Body of pancreas (tissue), 4 donors: Measurements from ENCODE around the gene RAD51D. TPM values are rescaled to one million over a fixed set of nuclear protein-coding genes. Genes with fewer than 3 reads are reported as not detected.

ENCODE experiments used
- ATAC-seq: fragments of 150-250 bp; one replicate; pipeline ENCODE4 v1.9.1; 2016
- DNase-seq, 4 donors: peaks; one replicate each; pipeline ENCODE4 v3.0.0-alpha.2; 2019
- H3K27ac ChIP-seq, 4 donors: fragments of 200-600 bp; sonication (generic); 1 replicate in 3 of 4; 2 replicates in 1 of 4; pipeline versions ENCODE4 v1.5.1 to v1.6.1; 2016 to 2019; ENCODE audit warnings: mild to moderate bottlenecking in 1 of 4, mixed read lengths in 1 of 4, moderate library complexity in 1 of 4
- H3K27me3 ChIP-seq, 2 donors: fragments of 200-600 bp; sonication (generic); one replicate each; pipeline ENCODE4 v1.6.0; 2016; ENCODE audit warnings: mild to moderate bottlenecking in 1 of 2
- H3K36me3 ChIP-seq, 2 donors: fragments of 200-600 bp; sonication (generic); replicated peaks in 1 of 2; 2 replicates each; pipeline ENCODE4 v1.5.1; 2016; ENCODE audit warnings: low read depth in 2 of 2; ENCODE audit not compliant: insufficient read depth in 1 of 2
- H3K4me1 ChIP-seq: fragments of 200-600 bp; sonication (generic); one replicate; pipeline ENCODE4 v1.6.0; 2016
- H3K4me3 ChIP-seq, 2 donors: fragments of 200-600 bp; sonication (generic); 1 replicate in 1 of 2; 2 replicates in 1 of 2; pipeline ENCODE4 v1.5.1; 2016 to 2019
- H3K9me3 ChIP-seq, 3 donors: fragments of 200-600 bp; sonication (generic); 1 replicate in 2 of 3; 2 replicates in 1 of 3; pipeline ENCODE4 v1.5.1; 2016
- CTCF ChIP-seq, 7 experiments: fragments of 450-650 bp in 4 of 7; fragments of 200-600 bp in 3 of 7; sonication (generic) in 3 of 7; IDR thresholded peaks; one replicate each; pipeline ENCODE4 v1.5.1; 2016 to 2019; ENCODE audit warnings: antibody characterized with exemption in 7 of 7
- POLR2A ChIP-seq, 3 donors: fragments of 450-650 bp; IDR thresholded peaks; one replicate each; pipeline ENCODE4 v1.6.1; 2016; ENCODE audit warnings: antibody characterized with exemption in 3 of 3, mild to moderate bottlenecking in 2 of 3
- WGBS, 2 donors: methylation state at CpG; one replicate each; pipeline ENCODE4 v1.1.5; 2017; 5-methylcytosine and 5-hydroxymethylcytosine counted together
- intact Hi-C: fragments of 100-400 bp; cut with DNase I; formaldehyde crosslinking; loops from one replicate; pipeline ENCODE4 v1.15.1; 2023
- total RNA-seq, 2 donors: library from RNA; depleted of rRNA; stranded (reverse); fragments of >200 nt; gene quantifications; one replicate each; pipeline ENCODE4 v1.1.0, GENCODE V29; 2016

Gene RAD51D
- total RNA-seq, 2 donors from 2014 or later = 3.4 to 16.2 TPM

- no peaks in the 10 kb centered on the region for H3K27me3 ChIP-seq
- intact Hi-C loops = no loop called here
- ATAC-seq (no peak), DNase-seq (peak in 2 of 4 donors; percentile 20 to 33)
- H3K4me1 ChIP-seq = peaks cover 36% of the 10 kb centered on the region
- TF ChIP-seq CTCF (IDR thresholded peaks at IDR 0.05) = no peak
- TF ChIP-seq POLR2A (IDR thresholded peaks at IDR 0.05) = no peak
- H3K4me3 ChIP-seq = no peak overlapping the region
- WGBS, 2 donors = 57 to 62% methylated on average over 8 of the region's 8 CpGs
- H3K27ac ChIP-seq = peak overlapping the region in 3 of 4 donors; percentile 85 to 94 (median 89)
- H3K36me3 ChIP-seq = no peaks in the 10 kb centered on the region
- H3K9me3 ChIP-seq = no peaks in the 10 kb centered on the region
These were observed 32.6 kb downstream of the RAD51D start for GRCh38 chr17:35086931-35087573.

- DNase-seq (no peak), ATAC-seq (no peak)
- intact Hi-C loops = no loop called here
- H3K27me3 ChIP-seq = no peaks in the 10 kb centered on the region
- TF ChIP-seq CTCF (IDR thresholded peaks at IDR 0.05) (no peak), POLR2A (IDR thresholded peaks at IDR 0.05) (no peak)
- no peaks in the 10 kb centered on the region for H3K9me3 ChIP-seq
- H3K27ac ChIP-seq = peak overlapping the region in 1 of 4 donors; percentile 1
- H3K4me1 ChIP-seq = peaks cover 38% of the 10 kb centered on the region
- 95 to 96% methylated on average over 8 of the region's 8 CpGs for whole genome bisulfite sequencing, 2 donors
- H3K36me3 ChIP-seq = no peaks in the 10 kb centered on the region
- no peak overlapping the region for H3K4me3 ChIP-seq
These were observed 33.5 kb downstream of the RAD51D start for GRCh38 chr17:35086164-35086563.

- no peaks in the 10 kb centered on the region for H3K27me3 ChIP-seq
- TF ChIP-seq CTCF (IDR thresholded peaks at IDR 0.05) (no peak), POLR2A (IDR thresholded peaks at IDR 0.05) (no peak)
- intact Hi-C loops = no loop called here
- no peak for ATAC-seq
- H3K27ac ChIP-seq = no peak overlapping the region
- H3K4me3 ChIP-seq = no peak overlapping the region
- H3K36me3 ChIP-seq = no peaks in the 10 kb centered on the region
- 62 to 66% methylated on average over 2 of the region's 2 CpGs for WGBS, 2 donors
- no peak for DNase-seq
- peaks cover 38% of the 10 kb centered on the region for H3K4me1 ChIP-seq
- no peaks in the 10 kb centered on the region for H3K9me3 ChIP-seq
These were observed 34.7 kb downstream of the RAD51D start for GRCh38 chr17:35084987-35085386.

GRCh38 chr17:35083071-35083470, 36.6 kb downstream of the RAD51D start:
- ATAC-seq (no peak), DNase-seq (no peak)
- no peak for TF ChIP-seq CTCF (IDR thresholded peaks at IDR 0.05)
- no peak for TF ChIP-seq POLR2A (IDR thresholded peaks at IDR 0.05)
- peaks cover 31% of the 10 kb centered on the region for H3K4me1 ChIP-seq
- no peaks in the 10 kb centered on the region for H3K9me3 ChIP-seq
- no peak overlapping the region for H3K27ac ChIP-seq
- no peaks in the 10 kb centered on the region for H3K36me3 ChIP-seq
- WGBS, 2 donors = 73 to 75% methylated on average over 2 of the region's 2 CpGs
- intact Hi-C loops = no loop called here
- no peak overlapping the region for H3K4me3 ChIP-seq
- H3K27me3 ChIP-seq = no peaks in the 10 kb centered on the region

DNA sequence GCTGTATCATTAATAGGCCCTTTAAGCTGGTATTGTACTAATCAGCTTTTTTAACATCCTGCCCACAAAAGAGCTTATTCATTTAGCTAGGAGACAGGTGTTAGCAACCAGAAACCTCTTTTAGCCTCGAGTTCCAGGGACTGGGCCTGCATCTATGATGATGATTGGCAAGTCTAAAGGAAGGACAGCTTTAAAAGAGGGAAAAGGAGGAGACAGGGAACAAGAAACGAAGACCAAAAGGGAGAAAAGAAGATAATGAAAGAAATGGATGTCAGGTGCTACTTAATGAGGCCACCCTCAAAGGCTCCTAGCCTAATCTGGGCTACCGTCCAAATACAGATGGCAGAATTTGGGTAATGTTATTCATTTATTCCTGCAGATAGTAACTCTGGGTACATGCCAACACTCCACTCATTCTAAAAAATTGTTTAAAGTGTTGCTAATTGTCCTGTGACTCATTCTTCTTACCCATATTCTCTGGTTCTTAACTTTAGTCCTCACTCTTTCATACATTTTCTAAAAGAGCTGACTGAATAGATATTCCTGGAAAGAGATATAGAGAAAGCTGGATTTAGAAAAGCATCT, 37.5 kb downstream of the RAD51D start:
- no peaks in the 10 kb centered on the region for H3K27me3 ChIP-seq
- no peaks in the 10 kb centered on the region for H3K9me3 ChIP-seq
- H3K36me3 ChIP-seq = no peaks in the 10 kb centered on the region
- no peak for ATAC-seq
- intact Hi-C loops = no loop called here
- peak overlapping the region in 2 of 4 donors; percentile 34 to 58 for H3K27ac ChIP-seq
- peaks cover 24% of the 10 kb centered on the region for H3K4me1 ChIP-seq
- no peak overlapping the region for H3K4me3 ChIP-seq
- TF ChIP-seq POLR2A (IDR thresholded peaks at IDR 0.05) = no peak
- TF ChIP-seq CTCF (IDR thresholded peaks at IDR 0.05) = no peak
- 17 to 33% methylated on average over 3 of the region's 3 CpGs for WGBS, 2 donors
- peak in 1 of 4 donors; percentile 7 for DNase-seq
